Hepatocyte (in vitro differentiated cells): ENCODE data around the gene ABLIM2.

Experiments used
- EZH2 ChIP-seq: fragments of 200-600 bp; sonication (generic); IDR thresholded peaks from 2 replicates; pipeline ENCODE4 v1.6.1; 2016; ENCODE audit warnings: antibody characterized with exemption, mild to moderate bottlenecking, borderline replicate concordance
- EZH2phosphoT487 ChIP-seq: fragments of 200-600 bp; sonication (generic); IDR thresholded peaks from one replicate; pipeline ENCODE4 v1.6.1; 2018; ENCODE audit warnings: antibody characterized with exemption, mild to moderate bottlenecking, low read depth, moderate library complexity; ENCODE audit not compliant: unreplicated experiment, severe bottlenecking
- TF ChIP-seq, protein P1 (sequence below): fragments of 200-600 bp; sonication (generic); IDR thresholded peaks from 2 replicates; pipeline ENCODE4 v1.5.1; 2016; ENCODE audit warnings: antibody characterized with exemption, mild to moderate bottlenecking; ENCODE audit not compliant: poor library complexity

DNA sequence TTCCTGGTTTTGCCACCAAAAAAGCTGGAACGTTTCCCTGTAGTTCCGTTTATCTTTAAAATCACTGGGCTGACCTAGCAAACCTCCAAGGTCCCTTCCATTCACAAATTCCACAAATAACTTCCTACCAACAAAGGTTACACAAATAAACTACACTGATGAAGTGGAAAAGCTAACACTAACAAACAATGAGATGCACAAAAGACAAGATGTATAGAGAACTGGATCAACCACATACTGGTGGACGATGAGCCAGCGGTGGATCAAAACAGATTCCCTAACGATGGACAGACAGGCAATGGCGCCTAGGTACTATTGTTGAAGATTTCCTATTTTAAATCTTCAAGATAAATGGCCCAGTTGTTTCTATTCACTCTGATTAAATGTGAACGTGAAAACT is 234.4 kb downstream of the ABLIM2 start:
- TF ChIP-seq, protein P1, sequence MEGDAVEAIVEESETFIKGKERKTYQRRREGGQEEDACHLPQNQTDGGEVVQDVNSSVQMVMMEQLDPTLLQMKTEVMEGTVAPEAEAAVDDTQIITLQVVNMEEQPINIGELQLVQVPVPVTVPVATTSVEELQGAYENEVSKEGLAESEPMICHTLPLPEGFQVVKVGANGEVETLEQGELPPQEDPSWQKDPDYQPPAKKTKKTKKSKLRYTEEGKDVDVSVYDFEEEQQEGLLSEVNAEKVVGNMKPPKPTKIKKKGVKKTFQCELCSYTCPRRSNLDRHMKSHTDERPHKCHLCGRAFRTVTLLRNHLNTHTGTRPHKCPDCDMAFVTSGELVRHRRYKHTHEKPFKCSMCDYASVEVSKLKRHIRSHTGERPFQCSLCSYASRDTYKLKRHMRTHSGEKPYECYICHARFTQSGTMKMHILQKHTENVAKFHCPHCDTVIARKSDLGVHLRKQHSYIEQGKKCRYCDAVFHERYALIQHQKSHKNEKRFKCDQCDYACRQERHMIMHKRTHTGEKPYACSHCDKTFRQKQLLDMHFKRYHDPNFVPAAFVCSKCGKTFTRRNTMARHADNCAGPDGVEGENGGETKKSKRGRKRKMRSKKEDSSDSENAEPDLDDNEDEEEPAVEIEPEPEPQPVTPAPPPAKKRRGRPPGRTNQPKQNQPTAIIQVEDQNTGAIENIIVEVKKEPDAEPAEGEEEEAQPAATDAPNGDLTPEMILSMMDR = no peak
- TF ChIP-seq EZH2phosphoT487 (no peak), EZH2 (no peak)
